GM13977 (cell line): ENCODE results near the gene ATP5MK.

Experiments used
- DNase-seq: peaks from one replicate; pipeline ENCODE4 v3.0.0; 2012; ENCODE audit warnings: low spot score
- in situ Hi-C: fragments of 300-500 bp; cut with MboI; formaldehyde crosslinking; loops from one replicate; pipeline ENCODE4 v1.12.0; 2022; ENCODE audit warnings: low sequenced_read_pairs, low pct_unique_long_range_greater_than_20kb, mixed read lengths, inconsistent platforms; ENCODE audit not compliant: unreplicated experiment
- TF ChIP-seq, protein P1 (sequence below): IDR thresholded peaks from 2 replicates; pipeline ENCODE4 v1.5.1; 2012; ENCODE audit warnings: mild to moderate bottlenecking, control low read depth; ENCODE audit not compliant: insufficient read depth; ENCODE audit errors: extremely low read depth, missing control alignments

ATP5MK gene, protein sequence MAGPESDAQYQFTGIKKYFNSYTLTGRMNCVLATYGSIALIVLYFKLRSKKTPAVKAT

DNA sequence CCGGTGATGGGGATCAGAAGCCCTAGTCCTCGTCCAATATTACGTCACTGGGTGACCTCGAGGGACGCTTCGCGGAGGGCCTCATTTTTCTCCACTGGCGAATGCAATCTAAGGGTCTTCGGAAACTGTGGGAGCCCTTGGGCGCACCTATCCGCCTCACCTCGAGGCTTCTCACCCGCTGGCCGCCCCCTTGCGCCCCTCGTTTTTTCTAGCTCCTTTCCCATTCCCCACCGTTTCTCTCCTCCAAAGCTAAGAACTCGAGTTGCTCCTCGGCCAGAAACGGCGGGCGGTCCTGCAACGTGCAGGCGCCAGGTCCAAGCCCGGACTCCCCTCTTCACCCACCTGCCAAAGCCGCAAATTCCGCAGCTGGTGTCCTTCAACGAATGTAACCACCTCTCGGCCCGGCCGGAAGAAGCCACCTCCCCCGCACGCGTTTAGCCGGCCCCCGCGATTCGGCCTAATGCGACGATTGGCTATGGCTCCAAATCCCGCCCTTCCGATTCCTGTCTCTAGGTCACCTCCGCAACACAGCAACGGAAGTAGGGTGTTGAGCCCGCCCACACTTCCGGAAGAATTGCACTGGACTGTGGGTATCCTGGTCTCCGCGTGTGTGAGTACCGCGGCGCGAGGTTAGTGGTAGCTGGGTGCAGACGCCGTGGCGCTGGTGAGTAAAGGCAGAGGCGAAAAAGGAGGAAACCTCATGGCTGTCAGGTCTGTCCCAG, at the start of gene ATP5MK, which contains the start of gene PDCD11:
Gene ATP5MK (minus strand): TSS at position 409 of the 722 bp plus-strand sequence. CDS start 4,018 bp downstream, outside the sequence.
Gene PDCD11 (plus strand): TSS at position 560 of the 722 bp plus-strand sequence. CDS start 1,801 bp downstream, outside the sequence.
- peak; percentile 93 for DNase-seq
- in situ Hi-C loops: no loop called here
- TF ChIP-seq, protein P1, sequence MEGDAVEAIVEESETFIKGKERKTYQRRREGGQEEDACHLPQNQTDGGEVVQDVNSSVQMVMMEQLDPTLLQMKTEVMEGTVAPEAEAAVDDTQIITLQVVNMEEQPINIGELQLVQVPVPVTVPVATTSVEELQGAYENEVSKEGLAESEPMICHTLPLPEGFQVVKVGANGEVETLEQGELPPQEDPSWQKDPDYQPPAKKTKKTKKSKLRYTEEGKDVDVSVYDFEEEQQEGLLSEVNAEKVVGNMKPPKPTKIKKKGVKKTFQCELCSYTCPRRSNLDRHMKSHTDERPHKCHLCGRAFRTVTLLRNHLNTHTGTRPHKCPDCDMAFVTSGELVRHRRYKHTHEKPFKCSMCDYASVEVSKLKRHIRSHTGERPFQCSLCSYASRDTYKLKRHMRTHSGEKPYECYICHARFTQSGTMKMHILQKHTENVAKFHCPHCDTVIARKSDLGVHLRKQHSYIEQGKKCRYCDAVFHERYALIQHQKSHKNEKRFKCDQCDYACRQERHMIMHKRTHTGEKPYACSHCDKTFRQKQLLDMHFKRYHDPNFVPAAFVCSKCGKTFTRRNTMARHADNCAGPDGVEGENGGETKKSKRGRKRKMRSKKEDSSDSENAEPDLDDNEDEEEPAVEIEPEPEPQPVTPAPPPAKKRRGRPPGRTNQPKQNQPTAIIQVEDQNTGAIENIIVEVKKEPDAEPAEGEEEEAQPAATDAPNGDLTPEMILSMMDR: peak; percentile 21

DNA sequence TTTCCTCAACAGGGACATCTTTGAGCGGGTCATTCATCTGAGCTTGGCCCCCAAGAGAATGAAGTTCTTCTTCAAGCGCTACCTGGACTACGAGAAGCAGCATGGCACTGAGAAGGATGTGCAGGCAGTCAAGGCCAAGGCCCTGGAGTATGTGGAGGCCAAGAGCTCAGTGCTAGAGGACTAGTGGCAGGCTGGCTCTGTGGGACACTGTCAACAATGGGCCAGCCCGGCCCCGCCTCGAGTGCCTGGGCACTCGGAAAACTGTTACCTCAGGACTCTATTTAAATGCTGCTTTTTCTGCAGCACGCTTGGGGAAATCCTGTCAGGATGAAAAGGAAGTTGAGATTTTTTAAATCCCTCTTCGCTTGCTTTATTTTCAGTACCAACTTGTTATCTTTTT, 49.1 kb upstream of the ATP5MK start:
- in situ Hi-C loops: no loop called here

DNA sequence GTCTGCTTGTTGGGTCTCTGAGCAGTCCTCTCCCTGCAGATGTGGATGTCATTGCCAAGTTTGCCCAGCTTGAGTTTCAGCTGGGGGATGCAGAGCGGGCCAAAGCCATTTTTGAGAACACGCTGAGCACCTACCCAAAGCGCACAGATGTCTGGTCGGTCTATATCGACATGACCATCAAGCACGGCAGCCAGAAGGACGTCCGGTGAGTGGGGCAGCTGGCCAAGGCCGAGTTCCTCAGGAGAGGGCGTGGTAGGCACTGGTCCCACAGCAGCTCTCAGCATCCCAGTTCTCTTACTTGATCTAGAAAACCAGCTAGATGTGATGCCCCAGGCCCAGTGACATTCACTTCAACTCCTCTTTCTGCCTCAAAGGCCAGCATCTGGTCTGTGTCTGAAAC, 48.2 kb upstream of the ATP5MK start:
- DNase-seq: no peak
- TF ChIP-seq, protein P1: no peak
- in situ Hi-C loops: no loop called here

More for the DNA sequence above, 49.1 kb upstream of the ATP5MK start:
- no peak for DNase-seq
- TF ChIP-seq, protein P1: no peak

DNA sequence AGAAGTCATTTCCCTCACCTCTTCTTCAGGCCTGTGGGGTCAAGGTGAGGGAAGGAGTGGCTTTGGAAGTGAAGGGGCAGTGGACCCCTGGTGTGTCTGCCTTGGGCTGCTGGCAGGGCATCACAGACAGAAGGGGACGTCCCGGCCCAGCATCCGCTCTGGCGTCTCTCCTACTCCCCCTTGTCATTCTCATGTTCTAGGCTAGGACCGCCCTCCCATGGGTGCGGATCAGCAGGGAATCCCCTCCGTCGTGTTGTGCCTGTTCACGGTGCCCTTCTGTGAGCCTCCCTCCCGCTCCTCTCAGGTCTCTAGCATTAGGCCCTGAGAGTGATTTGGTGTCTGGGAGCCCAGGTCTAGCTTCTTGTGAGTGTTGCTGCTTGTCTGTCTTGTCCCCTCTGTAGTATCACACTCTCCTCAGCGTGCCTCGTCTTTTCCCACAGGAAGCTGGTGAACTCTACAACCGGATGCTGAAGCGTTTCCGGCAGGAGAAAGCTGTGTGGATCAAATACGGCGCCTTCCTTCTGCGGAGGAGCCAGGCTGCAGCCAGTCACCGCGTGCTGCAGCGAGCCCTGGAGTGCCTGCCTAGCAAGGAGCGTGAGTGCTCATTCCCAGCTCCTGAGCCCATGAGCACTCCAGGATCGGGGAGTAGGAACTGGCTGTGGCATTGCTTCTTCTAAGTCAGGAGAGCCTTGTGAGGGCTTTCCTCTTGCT, 47.4 kb upstream of the ATP5MK start:
- TF ChIP-seq, protein P1: no peak
- in situ Hi-C loops: no loop called here
- DNase-seq: no peak

DNA sequence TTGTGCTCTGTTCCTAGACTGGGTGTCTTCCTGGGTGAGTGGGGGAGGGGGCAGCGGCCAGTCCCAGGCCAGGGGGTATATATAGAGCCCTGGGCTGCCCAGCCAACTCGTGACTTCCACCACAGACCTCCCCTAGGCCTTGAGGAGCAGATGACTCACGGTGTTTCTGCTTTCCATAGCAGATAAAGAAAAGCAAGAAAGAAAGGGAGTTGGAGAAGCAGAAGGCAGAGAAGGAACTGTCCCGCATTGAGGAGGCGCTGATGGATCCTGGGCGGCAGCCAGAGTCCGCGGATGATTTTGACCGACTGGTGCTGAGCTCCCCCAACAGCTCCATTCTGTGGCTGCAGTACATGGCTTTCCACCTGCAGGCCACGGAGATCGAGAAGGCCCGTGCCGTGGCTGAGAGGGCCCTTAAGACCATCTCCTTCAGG, 45.8 kb upstream of the ATP5MK start:
- DNase-seq: no peak
- TF ChIP-seq, protein P1: no peak
- in situ Hi-C loops: no loop called here

DNA sequence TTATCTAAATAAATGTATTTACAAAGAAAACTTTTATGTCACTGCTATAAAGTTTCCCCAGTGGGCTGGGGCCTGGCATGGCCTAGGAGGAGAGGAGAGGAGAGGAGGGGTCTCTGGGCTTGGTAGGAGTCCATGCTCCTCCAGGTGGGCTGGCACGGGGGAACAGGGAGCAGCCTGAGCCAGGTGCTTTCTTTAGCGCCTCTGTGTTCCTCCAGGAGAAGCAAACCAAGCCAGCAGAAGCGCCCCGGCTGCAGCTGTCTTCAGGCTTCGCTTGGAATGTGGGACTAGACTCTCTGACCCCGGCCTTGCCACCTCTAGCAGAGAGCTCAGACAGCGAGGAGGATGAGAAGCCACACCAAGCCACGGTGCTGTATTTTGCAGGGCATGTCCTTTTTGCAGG, 45.3 kb upstream of the ATP5MK start:
- no peak for DNase-seq
- TF ChIP-seq, protein P1: no peak
- in situ Hi-C loops: no loop called here
